HFF-Myc (cell line): Measurements from ENCODE around the gene NT5DC3.

Experiments
- DNase-seq: peaks from one replicate; pipeline ENCODE4 v3.0.0-alpha.2; 2011; ENCODE audit warnings: low read depth; ENCODE audit errors: extremely low read depth
- H3K4me3 ChIP-seq: replicated peaks from 2 replicates; pipeline ENCODE4 v1.5.1; 2011; ENCODE audit warnings: low read depth, mild to moderate bottlenecking, control low read depth, low read length
- CTCF ChIP-seq: IDR thresholded peaks from 2 replicates; pipeline ENCODE4 v1.5.1; 2012; ENCODE audit warnings: mild to moderate bottlenecking, low read depth, low read length, control low read depth; ENCODE audit errors: missing control alignments

The NT5DC3 gene

GRCh38 chr12:103819312-103819711 is 21.7 kb downstream of the NT5DC3 start:
- no peak overlapping the region for H3K4me3 ChIP-seq
- TF ChIP-seq CTCF = no peak
- DNase-seq = no peak

- no peak for DNase-seq
- H3K4me3 ChIP-seq = no peak overlapping the region
Observed at GRCh38 chr12:103817791-103818190, 23.2 kb downstream of the NT5DC3 start.

GRCh38 chr12:103816663-103817062 is 24.4 kb downstream of the NT5DC3 start:
- H3K4me3 ChIP-seq = no peak overlapping the region
- no peak for TF ChIP-seq CTCF
- no peak for DNase-seq

More at GRCh38 chr12:103817791-103818190, 23.2 kb downstream of the NT5DC3 start:
- TF ChIP-seq CTCF = no peak

GRCh38 chr12:103814436-103814835 is 26.6 kb downstream of the NT5DC3 start:
- DNase-seq = no peak
- TF ChIP-seq CTCF = no peak
- H3K4me3 ChIP-seq = no peak overlapping the region

- no peak for DNase-seq
- no peak for TF ChIP-seq CTCF
- H3K4me3 ChIP-seq = no peak overlapping the region
Observed at GRCh38 chr12:103813949-103814348, 27.1 kb downstream of the NT5DC3 start.

GRCh38 chr12:103813426-103813825 is 27.6 kb downstream of the NT5DC3 start:
- TF ChIP-seq CTCF = no peak
- DNase-seq = no peak

GRCh38 chr12:103812789-103813188 is 28.2 kb downstream of the NT5DC3 start:
- H3K4me3 ChIP-seq = no peak overlapping the region
- DNase-seq = no peak
- no peak for TF ChIP-seq CTCF

More at GRCh38 chr12:103813426-103813825, 27.6 kb downstream of the NT5DC3 start:
- no peak overlapping the region for H3K4me3 ChIP-seq
